Kidney tubule cell (primary cell): Measurements from ENCODE around the gene RIMBP2.

Source experiments
- DNase-seq: peaks from one replicate; pipeline ENCODE4 v3.0.0-alpha.2; 2018; ENCODE audit warnings: low spot score

Gene RIMBP2

DNA sequence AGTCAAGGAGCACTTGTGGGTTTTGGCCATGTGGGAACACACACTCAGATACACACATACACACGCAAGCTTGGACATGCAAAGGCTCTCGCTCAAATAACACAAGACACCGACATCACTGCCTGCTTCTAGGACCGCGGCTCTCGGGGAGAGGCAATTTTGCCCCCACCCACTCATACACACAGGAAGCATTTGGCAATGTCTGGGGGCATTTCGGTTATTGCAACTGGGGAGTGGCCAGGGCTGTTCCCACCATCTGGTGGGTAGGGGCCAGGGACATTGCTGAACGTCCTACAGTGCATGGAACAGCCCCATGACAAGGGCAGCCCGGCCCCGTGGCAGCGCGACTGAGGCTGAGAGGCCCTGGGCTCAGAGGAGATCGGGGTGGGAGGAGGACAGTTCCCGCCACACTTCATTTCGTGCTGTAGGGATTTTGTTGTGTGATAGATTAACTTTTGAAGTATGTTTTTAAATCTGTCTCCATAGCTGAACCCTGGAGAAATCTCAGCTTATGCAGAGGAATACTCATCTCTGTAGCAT lies 35.6 kb downstream of the RIMBP2 start:
- no peak for DNase-seq

GRCh38 chr12:130677957-130678558 lies 38.0 kb downstream of the RIMBP2 start:
- DNase-seq = no peak

GRCh38 chr12:130675791-130676190 lies 40.3 kb downstream of the RIMBP2 start:
- DNase-seq = no peak

GRCh38 chr12:130675121-130675520 lies 41.0 kb downstream of the RIMBP2 start:
- DNase-seq = no peak

DNA sequence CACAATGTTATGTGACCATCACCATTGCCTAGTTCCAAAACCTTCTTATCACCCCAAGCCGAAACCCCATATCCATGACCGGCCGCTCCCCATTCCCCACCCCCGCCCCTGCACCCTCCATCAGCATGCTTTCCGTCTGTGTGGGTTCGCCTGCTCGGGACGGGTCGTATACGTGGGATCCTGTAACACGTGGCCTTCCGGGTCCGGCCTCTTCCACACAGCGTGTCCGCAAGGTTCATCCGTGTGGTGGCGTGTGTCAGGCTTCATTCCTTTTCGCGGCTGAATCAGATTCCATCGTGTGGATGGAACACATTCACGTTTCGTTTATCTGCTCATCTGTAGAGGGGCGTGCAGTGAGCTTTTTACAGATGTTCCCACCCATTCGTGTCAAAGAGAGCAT lies 41.4 kb downstream of the RIMBP2 start:
- no peak for DNase-seq

DNA sequence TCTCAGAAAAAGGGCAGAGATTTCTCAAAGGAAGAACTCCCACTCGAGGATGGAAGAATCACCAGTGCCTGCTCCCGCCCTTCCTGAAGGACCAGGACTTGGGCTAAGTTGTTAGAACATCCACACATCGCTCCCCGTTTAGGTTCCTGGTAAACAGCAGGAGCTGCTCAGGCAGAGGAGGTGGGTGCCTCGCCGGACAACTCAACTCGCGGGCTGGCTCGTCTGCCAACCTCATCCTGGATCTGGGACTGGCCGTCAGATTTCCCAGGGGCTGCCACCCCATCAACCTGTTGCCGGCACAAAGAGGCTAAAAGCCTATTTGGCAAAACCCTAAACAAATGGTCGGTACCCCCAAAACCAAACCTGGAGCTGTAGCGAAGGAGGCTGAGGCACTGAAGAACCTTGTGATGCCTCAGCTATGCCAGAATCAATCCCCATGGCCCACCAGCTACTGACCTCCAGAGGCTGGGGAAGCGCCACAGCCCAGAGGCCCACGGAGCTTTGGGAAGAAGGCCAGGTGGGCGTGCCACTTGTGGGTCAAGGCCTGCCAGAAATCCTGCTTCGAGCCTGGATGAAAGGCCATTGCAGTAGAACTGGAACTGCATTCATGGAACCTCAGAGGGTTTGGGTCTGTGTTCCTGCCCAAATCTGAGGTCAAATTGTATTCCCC lies 42.9 kb downstream of the RIMBP2 start:
- no peak for DNase-seq

DNA sequence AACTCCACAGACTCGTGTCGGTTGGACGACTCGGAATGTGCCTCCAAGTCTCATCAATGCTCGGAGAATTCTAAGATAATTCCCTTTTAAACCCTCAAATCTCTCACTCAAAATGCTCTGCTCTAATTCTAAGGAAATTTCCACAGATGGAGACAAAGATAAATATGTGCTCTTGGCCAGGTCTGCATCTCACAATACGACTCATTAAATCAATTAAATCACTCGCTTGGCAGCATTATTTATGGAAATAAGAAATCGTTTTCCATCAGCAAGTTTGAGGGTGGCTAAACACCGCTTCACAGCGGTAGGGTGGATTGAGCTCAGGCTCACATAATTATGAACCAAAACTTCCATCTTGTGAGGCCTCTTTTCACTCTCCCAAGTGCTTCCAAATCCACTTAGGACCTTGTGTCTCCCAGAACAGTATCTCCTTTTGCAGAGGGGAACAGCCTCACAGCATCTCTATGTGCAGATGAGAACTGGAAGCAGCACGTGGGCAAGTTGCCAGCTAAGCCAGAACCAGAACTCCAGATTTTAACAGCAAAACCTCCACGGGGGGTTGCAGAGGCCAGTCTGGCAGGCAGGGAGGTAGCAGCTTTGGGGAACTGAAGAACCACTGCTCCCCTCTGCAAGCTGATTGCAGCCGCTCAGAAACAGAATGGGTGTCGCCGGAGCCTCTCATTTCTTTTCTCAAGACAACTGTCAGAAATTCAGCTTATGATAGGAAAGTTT lies 43.8 kb downstream of the RIMBP2 start:
- DNase-seq = no peak

DNA sequence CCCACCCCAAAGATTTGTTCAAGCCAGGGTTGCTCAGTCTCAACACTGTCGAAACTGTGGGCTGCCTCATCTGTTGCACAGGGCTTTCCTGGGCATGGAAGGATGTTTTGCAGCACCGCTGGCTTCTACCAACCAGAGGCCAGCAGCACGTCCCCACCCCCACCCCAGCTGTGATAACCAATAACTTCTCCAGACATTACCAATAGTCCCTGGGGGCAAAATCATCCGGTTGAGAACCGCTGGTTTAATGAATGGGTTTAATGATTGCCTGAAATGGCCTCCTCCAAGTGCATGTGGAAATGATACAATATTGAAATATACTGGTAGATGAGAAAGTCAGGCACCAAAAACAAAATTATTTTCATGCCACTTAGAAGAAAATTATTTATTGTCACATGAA lies 44.5 kb downstream of the RIMBP2 start:
- no peak for DNase-seq

GRCh38 chr12:130669797-130670196 lies 46.3 kb downstream of the RIMBP2 start:
- DNase-seq = no peak

DNA sequence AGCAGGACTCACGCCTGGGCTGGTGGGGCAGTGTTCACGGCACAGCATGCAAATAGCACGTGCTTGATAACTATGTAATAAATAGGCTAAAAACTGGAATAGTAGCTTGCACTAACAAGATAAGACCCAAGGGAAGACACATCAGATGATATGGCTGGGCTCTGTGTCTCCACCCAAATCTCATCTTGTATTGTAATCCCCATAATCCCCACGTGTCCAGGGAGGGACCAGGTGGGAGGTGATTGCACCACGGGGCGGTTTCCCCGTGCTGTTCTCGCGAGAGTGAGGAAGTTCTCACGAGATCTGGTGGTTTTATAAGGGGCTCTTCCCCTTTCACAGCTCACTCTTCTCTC lies 46.9 kb downstream of the RIMBP2 start:
- no peak for DNase-seq

DNA sequence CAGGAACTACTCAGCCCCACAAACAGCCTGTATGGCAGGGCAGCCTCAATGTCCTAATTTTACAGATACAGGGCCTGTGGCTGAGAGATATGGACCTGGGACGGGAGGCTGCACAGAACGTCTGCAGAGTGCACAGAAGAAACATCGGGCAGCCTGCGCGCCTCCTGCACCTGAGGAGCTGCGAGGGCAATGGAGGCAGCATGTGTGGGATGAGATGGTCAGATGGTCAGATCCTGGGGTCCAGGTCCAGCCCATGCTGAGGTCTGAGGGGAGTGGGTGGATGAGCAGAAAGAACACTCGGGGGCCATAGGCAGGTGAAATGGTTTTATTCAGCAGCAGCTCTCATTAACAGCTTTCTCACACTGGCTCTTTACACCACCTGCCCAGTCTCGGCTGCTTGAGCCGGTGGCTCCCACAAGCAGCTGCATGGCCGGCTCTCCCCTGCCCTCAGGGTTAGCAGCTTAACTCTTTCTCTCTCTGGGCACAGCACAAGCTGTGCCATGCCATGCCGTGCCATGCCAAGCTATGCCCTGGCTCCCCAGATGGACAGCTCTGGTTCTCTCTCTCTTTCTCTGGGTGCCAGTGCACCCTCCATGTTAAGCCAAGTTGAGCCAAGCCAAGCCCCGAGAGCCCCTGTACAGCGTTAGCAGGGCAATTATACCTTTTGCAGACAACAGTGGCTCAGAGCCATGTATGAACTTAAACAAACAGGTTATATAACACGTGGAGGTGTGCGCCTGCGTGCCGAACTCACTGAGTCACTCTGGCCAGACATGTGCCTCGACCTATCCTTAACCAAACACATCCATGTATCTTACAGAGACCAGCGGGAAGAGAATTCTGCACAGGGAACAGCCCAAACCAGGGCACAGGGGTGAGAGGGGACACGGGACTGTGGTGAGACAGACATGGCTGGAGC lies 47.6 kb downstream of the RIMBP2 start:
- no peak for DNase-seq

GRCh38 chr12:130667421-130667960 lies 48.6 kb downstream of the RIMBP2 start:
- no peak for DNase-seq

- DNase-seq = no peak
Measured at GRCh38 chr12:130666645-130667044, 49.5 kb downstream of the RIMBP2 start.

DNA sequence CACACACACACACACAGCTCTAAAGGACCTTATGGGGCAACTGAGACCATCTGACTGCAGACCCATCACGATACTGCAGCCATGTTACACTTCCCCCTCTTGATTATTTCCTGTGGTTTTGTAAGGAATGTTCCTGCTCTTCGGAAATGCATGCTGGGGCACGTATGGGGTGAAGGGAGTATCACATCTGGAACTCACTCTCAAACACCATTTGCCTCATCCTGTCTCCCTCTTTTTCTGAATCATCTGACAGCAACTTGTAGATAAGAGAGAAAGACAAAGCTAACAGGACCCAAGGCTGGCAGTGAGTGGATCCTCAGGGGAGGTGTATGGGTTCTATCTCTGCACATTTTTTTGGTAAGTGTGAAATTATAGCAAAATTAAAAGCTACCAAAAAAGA lies 50.3 kb downstream of the RIMBP2 start:
- DNase-seq = no peak

GRCh38 chr12:130664772-130665171 lies 51.3 kb downstream of the RIMBP2 start:
- DNase-seq = no peak

DNA sequence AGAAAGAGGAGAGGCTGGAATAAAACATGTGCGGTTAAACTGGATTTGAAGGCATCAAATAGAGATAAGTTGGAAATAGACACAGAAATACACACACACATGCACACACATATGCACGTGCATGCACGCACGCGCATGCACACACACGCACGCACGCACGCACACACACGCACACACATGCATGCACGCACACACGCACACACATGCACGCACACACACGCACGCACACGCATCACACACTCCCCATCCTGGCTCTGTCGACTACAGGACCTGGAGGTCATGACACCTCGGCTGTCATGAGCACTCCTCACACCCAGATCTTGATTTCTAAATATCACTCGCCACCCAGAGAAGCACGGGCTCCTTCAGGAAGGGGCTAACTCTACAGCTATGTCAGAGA lies 51.8 kb downstream of the RIMBP2 start:
- no peak for DNase-seq

DNA sequence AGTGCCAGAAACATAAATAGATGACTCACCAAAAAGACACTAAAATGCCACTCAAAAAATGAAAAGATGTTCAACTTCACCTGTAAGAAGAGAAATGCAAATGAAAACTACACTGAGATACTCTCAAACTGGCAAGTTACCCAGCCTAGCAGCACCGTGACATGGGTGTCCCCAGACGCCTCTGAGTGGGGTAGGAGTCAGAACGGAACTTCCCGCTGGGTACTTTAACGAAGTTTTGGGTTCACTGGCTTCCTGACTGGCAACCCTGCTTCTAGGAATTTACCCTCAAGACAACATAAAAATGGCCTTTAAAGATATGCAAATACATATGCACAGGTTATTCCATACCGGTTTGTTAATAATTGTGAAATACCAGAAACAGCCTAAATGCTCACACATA lies 52.6 kb downstream of the RIMBP2 start:
- DNase-seq = no peak

- no peak for DNase-seq
Measured at GRCh38 chr12:130661486-130662255, 54.4 kb downstream of the RIMBP2 start.

DNA sequence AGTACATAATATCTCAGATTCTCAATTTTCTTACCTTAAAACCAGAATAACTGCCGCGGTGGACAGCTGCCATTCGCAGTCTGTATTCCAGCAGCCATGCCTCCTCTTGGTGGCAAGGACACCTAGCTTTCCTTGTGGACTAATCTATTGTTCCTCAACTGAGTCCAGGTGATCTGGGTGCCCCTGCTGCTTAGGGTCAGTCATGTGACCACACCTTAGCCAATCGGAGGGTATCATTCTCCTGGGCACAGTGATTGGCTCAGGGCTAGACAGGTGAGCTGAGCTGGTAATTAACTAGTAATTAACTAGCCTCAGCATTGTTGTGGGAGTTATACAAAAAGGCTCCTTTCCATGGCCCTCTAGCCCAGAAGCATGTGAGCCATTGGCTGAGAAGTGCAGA lies 55.0 kb downstream of the RIMBP2 start:
- DNase-seq = no peak

DNA sequence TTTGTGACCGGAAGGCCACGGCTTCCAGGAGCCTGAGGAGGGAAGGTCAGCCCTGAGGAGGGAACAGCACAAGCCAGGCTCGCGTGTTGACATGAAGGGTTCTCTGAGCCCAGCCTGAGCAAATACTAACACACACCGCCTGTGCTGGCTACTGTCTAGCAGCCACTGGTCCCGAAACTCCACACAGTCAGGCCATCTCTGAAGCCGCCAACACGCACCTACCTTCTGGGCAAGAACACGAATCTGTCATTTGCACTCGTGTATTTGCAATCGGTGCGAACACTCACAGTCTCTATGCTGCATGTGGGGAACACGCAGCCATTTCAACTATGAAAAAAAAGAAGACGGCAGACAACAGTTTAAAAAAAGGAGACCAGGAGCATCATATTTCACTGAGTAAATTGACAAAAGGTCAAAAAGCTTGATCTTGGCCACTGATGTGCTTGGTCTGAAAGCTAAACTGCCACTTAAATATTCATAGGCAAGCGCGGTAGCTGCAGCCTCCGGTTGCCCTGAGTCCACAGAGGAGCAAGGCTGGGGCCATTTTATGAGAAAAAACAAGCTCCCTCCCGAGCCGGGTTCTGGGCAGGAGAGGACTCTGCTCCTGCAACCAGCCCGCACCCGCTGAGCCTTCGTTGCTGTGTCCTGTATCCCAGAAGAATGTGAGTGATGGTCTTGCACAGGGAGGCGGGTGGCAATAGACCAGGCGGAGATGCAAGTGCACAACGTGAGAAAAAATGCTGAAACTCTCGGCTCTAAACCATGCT lies 57.8 kb downstream of the RIMBP2 start:
- DNase-seq = no peak
